ENCODE data around the gene KCNJ2. TPM values are rescaled to one million over a fixed set of nuclear protein-coding genes. Genes with fewer than 3 reads are reported as not detected.

KCNJ2 gene
- total and polyA plus RNA-seq, 2 experiments from 2014 or later: 0.75 to 1.1 TPM

- H3K27me3 ChIP-seq (replicated peaks; ENCODE audit: insufficient read depth): no peaks in the 10 kb centered on the region
- H3K9me3 ChIP-seq (ENCODE audit: low read depth): no peaks in the 10 kb centered on the region
- no peak overlapping the region for H3K27ac ChIP-seq
- no peak overlapping the region for H2AFZ ChIP-seq
- H3K9me2 ChIP-seq (ENCODE audit: insufficient read depth): no peaks in the 10 kb centered on the region
- H3K4me2 ChIP-seq (ENCODE audit: unreplicated experiment): no peak overlapping the region
- no peaks in the 10 kb centered on the region for H3F3A ChIP-seq (ENCODE audit: insufficient read depth)
- no peaks in the 10 kb centered on the region for H3K4me1 ChIP-seq (ENCODE audit: insufficient read depth)
- in situ Hi-C loops (cut with MboI): loop anchor here (10.0 kb wide), 2 partner anchors 540 to 570 kb away; no protein-coding TSS in a partner anchor
- H3K9ac ChIP-seq: no peak overlapping the region
- H4K20me1 ChIP-seq (ENCODE audit: insufficient read depth): no peaks in the 10 kb centered on the region
- H3K36me3 ChIP-seq (ENCODE audit: low read depth): no peaks in the 10 kb centered on the region
- no peaks in the 10 kb centered on the region for H3K79me2 ChIP-seq (ENCODE audit: insufficient read depth)
- WGBS, 2 experiments (ENCODE audit: low coverage in 1 of 2, low lambda C conversion rate in 2 of 2, missing lambda C conversion rate in 2 of 2): 20 to 21% methylated on average over 6 of the region's 6 CpGs
- no peak overlapping the region for H3K4me3 ChIP-seq
- TF ChIP-seq EZH2phosphoT487 (IDR thresholded peaks at IDR 0.05; ENCODE audit: insufficient read depth, low read depth): no peak
- TF ChIP-seq EZH2 (IDR thresholded peaks at IDR 0.05; ENCODE audit: insufficient read depth, poor library complexity, severe bottlenecking): no peak
- peak; percentile 56 for DNase-seq
These were observed 25.0 kb upstream of the KCNJ2 start for GRCh38 chr17:70144260-70144846.

GRCh38 chr17:70153210-70153609 lies 16.1 kb upstream of the KCNJ2 start:
- no peak for DNase-seq
- H3K27ac ChIP-seq: no peak overlapping the region
- no peaks in the 10 kb centered on the region for H3K36me3 ChIP-seq (ENCODE audit: low read depth)
- H2AFZ ChIP-seq: no peak overlapping the region
- H3K9ac ChIP-seq: no peak overlapping the region
- no peaks in the 10 kb centered on the region for H3K27me3 ChIP-seq (replicated peaks; ENCODE audit: insufficient read depth)
- H3K9me3 ChIP-seq (ENCODE audit: low read depth): no peaks in the 10 kb centered on the region
- in situ Hi-C loops (cut with MboI): no loop called here
- no peak for TF ChIP-seq EZH2 (IDR thresholded peaks at IDR 0.05; ENCODE audit: insufficient read depth, poor library complexity, severe bottlenecking)
- TF ChIP-seq EZH2phosphoT487 (IDR thresholded peaks at IDR 0.05; ENCODE audit: insufficient read depth, low read depth): no peak
- H3K4me2 ChIP-seq (ENCODE audit: unreplicated experiment): no peak overlapping the region
- no peaks in the 10 kb centered on the region for H3F3A ChIP-seq (ENCODE audit: insufficient read depth)
- no peaks in the 10 kb centered on the region for H3K79me2 ChIP-seq (ENCODE audit: insufficient read depth)
- no peaks in the 10 kb centered on the region for H3K4me1 ChIP-seq (ENCODE audit: insufficient read depth)
- 88 to 95% methylated on average over 3 of the region's 3 CpGs for WGBS, 2 experiments (ENCODE audit: low coverage in 1 of 2, low lambda C conversion rate in 2 of 2, missing lambda C conversion rate in 2 of 2)
- H3K9me2 ChIP-seq (ENCODE audit: insufficient read depth): no peaks in the 10 kb centered on the region
- no peak overlapping the region for H3K4me3 ChIP-seq
- no peaks in the 10 kb centered on the region for H4K20me1 ChIP-seq (ENCODE audit: insufficient read depth)

- in situ Hi-C loops (cut with MboI): no loop called here
- Histone ChIP-seq H2AFZ (no peak overlapping the region), H3K4me1 (ENCODE audit: insufficient read depth) (no peaks in the 10 kb centered on the region), H3K4me2 (ENCODE audit: unreplicated experiment) (no peak overlapping the region), H4K20me1 (ENCODE audit: insufficient read depth) (no peaks in the 10 kb centered on the region), H3F3A (ENCODE audit: insufficient read depth) (no peaks in the 10 kb centered on the region), H3K27me3 (replicated peaks; ENCODE audit: insufficient read depth) (no peaks in the 10 kb centered on the region), H3K9me3 (ENCODE audit: low read depth) (no peaks in the 10 kb centered on the region), H3K36me3 (ENCODE audit: low read depth) (no peaks in the 10 kb centered on the region), H3K27ac (no peak overlapping the region), H3K9ac (no peak overlapping the region), H3K79me2 (ENCODE audit: insufficient read depth) (no peaks in the 10 kb centered on the region), H3K9me2 (ENCODE audit: insufficient read depth) (no peaks in the 10 kb centered on the region), H3K4me3 (no peak overlapping the region)
- TF ChIP-seq EZH2phosphoT487 (IDR thresholded peaks at IDR 0.05; ENCODE audit: insufficient read depth, low read depth) (no peak), EZH2 (IDR thresholded peaks at IDR 0.05; ENCODE audit: insufficient read depth, poor library complexity, severe bottlenecking) (no peak)
- WGBS, 2 experiments (ENCODE audit: low coverage in 1 of 2, low lambda C conversion rate in 2 of 2, missing lambda C conversion rate in 2 of 2): 95% methylated on average over 4 of the region's 4 CpGs
- DNase-seq: no peak
These were observed 12.2 kb upstream of the KCNJ2 start for GRCh38 chr17:70157151-70157550.

GRCh38 chr17:70158180-70158579 lies 11.2 kb upstream of the KCNJ2 start:
- Histone ChIP-seq H3K9me2 (ENCODE audit: insufficient read depth) (no peaks in the 10 kb centered on the region), H3K27ac (no peak overlapping the region), H4K20me1 (ENCODE audit: insufficient read depth) (no peaks in the 10 kb centered on the region), H3K9ac (no peak overlapping the region), H2AFZ (no peak overlapping the region), H3F3A (ENCODE audit: insufficient read depth) (no peaks in the 10 kb centered on the region), H3K4me2 (ENCODE audit: unreplicated experiment) (no peak overlapping the region), H3K36me3 (ENCODE audit: low read depth) (no peaks in the 10 kb centered on the region), H3K4me3 (no peak overlapping the region), H3K9me3 (ENCODE audit: low read depth) (no peaks in the 10 kb centered on the region), H3K4me1 (ENCODE audit: insufficient read depth) (no peaks in the 10 kb centered on the region), H3K27me3 (replicated peaks; ENCODE audit: insufficient read depth) (no peaks in the 10 kb centered on the region), H3K79me2 (ENCODE audit: insufficient read depth) (no peaks in the 10 kb centered on the region)
- no peak for TF ChIP-seq EZH2 (IDR thresholded peaks at IDR 0.05; ENCODE audit: insufficient read depth, poor library complexity, severe bottlenecking)
- no peak for TF ChIP-seq EZH2phosphoT487 (IDR thresholded peaks at IDR 0.05; ENCODE audit: insufficient read depth, low read depth)
- DNase-seq: no peak
- in situ Hi-C loops (cut with MboI): no loop called here
- WGBS, 2 experiments (ENCODE audit: low coverage in 1 of 2, low lambda C conversion rate in 2 of 2, missing lambda C conversion rate in 2 of 2): 79 to 80% methylated on average over 4 of the region's 4 CpGs

Data from GM23248 (cell line).